Measurements from ENCODE around the gene PER1.

Gene PER1

DNA sequence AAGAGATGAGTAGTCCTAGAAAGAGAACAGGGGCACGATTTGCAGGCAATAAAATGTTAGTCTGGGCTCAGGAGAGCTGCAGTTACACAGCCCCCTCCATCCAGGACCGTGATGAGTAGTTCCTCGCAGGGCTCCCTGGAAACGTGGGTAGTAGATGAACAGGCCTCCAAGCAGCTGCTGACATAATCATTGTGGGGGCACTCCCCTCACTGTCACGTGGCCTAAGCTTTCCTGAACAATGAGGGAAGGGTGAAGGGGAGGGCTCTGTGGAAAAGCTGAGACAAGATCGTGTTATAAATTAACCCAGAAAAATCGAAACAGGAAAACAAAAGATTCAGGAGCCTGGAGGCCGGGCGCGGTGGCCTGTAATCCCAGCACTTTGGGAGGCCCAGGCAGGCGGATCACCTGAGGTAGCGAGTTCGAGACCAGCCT lies 1.3 kb upstream of the PER1 start:
- DNase-seq, result peak; percentile 71 to 74

DNA sequence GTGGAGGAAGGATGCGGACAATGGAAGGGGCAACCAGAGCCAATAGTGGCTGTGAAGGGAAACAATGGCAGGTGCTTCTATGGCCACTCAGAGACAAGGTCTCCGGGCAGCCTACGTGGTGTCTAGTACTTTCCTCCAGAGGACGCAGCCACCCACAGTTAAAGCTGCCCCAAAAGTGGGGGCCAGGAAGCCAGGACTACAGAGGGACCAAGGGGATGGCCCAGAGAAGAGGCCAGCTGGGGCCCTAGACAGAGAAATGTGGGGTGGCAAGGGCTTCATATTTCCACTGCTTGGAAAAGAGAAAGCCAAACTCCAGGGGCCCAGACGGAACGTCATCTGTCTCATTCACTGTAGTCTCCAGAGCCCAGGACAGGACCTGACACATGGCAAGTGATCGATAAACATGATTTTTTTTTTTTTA lies 837 bp upstream of the PER1 start:
- peak in 1 of 2 experiments; percentile 26 for DNase-seq

DNA sequence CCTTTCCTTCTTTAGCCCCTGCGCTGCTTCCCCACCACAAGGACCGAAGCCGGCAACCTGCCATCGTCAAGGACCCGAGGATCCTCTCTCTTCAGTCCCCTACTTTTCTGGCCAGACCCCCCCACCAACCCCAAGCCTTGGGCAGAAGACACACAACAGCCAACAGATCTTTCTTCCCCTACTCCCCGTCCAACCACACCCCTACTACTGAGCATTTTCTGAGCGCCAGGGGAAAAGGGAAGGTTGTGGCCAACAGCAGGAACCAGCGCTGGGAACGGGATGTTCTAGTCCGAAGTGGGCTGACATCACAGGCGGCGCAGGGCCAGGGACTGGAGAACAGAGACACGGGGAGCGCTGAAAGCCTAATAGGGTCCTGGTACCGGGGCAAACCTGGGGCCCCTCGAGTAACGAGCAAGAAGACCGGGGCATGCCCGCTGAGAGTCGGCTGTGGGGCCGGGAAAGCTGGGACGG lies 528 bp downstream of the PER1 start:
- DNase-seq, result peak; percentile 66 to 67

- peak; percentile 85 to 89 for DNase-seq
Observed at GRCh38 chr17:8151120-8151640, 1.0 kb downstream of the PER1 start.

DNA sequence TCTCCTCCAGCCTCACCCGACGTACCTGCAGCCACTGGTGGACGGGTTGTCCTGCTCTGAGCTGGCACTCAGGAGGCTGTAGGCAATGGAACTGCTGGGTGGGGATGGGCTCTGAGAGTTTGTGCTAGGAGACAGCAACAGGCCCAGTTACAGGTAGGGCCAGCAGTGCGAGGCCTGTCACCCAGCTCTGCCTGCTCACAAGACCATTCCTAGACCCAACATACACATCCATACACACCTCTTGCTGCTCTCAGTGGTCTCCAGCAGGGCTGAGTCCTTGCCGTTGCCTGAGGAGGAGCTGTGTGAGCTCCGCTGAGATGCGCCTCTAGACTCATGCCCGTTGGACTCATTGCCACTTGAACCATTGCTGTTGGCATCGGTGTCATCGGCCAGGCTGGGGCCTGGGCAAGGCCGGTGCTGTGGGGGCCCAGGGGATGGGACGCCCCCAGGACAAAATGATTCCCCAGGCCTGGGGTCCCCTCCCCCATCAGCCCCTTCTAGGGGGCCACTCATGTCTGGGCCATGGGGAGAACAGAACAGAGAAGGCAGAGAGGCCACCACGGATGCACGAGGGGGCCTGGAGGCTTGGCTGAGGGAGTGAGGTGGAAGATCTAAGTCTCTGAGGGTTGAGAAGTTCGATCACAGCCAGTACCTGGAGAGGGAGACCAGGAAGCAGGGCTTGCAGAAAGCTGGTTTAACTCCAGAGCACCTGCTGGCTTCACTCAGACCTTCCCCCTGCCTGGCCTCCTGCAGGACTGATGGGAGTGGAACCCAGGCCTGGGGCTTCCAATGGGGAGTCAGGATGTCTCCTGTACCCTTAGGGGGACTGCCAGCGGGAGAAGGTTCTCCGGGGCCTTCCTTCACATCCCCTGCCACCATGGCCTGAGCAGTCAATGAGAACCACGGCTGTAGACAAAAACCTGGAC lies 1.7 kb downstream of the PER1 start:
- DNase-seq, result no peak

GRCh38 chr17:8149419-8150193 lies 2.6 kb downstream of the PER1 start:
- no peak for DNase-seq

DNA sequence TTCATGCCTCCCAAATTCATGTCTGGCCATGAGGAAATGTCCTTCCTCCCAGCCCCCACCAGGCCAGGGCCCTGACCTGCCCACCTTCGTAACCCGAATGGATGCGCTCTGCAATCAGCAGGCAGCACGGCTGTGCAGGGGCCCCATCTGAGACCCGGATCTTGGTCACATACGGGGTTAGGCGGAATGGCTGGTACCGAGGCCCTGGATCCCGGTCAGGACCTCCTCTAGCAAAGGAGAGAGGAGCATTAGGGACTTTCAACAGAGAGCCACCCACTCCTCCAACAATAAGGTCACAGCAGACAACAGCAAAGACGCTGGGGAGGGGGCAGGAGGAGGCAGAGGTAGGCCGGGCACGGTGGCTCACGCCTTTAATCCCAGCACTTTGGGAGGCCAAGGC lies 3.6 kb downstream of the PER1 start:
- no peak for DNase-seq

GRCh38 chr17:8147805-8148404 lies 4.3 kb downstream of the PER1 start:
- no peak for DNase-seq

GRCh38 chr17:8147141-8147804 lies 4.9 kb downstream of the PER1 start:
- no peak for DNase-seq

DNA sequence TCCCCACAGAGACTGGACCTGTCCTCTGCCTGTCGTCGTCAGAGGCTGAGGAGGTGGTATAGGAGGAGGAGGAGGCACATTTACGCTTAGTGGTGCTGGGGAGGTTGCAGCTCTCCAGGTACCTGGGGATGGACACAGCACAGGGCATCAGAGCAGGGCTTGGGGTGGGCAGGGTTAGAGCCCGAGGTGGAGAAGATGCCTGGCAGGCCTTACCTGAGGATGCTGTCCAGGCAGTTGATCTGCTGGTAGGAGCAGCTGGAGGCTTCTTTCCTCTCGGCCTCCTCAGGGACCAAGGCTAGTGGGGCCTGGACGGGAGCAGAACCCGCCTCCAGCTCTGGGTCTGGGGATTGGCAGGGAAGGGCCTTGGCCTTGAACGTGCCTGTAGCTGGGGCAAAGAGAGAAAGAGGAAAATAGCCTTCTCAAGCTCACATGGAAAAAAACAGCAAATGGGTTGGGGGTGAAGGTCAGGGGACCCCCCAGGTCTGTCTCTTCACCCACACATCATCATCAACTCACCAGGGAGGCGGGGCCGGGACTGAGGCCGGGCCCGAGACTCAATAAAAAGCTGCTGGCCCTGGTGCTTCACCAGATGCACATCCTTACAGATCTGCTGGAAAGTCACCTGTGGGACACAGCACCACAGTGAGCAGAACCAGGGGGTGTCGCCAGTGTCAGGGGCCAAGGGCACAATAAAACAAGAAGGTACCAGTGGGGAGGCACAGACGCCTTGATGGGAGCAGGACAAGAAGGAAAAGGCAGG lies 5.6 kb downstream of the PER1 start:
- no peak for DNase-seq

DNA sequence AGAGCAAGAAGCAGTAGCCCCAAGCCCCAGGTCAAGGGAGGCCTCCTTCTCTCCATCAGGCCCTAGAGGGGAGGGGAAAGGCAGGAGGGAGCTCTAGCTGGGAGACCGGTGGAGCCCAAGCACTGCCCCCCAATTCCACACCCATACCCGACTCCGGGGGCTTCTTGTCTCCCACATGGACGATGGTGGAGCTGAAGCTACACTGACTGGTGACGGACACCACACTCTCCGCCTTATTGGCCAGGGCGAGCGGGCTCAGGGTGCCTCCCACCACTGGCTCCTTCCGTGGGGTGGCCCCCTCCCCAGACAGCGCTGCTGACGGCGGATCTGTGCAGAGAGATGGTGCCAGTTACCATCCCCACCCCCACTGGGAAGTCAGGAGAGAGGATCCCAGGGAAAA lies 6.4 kb downstream of the PER1 start:
- DNase-seq, result no peak

- DNase-seq, result no peak
Observed at GRCh38 chr17:8144401-8145231, 7.6 kb downstream of the PER1 start.

- no peak for DNase-seq
Observed at GRCh38 chr17:8143581-8144400, 8.4 kb downstream of the PER1 start.

DNA sequence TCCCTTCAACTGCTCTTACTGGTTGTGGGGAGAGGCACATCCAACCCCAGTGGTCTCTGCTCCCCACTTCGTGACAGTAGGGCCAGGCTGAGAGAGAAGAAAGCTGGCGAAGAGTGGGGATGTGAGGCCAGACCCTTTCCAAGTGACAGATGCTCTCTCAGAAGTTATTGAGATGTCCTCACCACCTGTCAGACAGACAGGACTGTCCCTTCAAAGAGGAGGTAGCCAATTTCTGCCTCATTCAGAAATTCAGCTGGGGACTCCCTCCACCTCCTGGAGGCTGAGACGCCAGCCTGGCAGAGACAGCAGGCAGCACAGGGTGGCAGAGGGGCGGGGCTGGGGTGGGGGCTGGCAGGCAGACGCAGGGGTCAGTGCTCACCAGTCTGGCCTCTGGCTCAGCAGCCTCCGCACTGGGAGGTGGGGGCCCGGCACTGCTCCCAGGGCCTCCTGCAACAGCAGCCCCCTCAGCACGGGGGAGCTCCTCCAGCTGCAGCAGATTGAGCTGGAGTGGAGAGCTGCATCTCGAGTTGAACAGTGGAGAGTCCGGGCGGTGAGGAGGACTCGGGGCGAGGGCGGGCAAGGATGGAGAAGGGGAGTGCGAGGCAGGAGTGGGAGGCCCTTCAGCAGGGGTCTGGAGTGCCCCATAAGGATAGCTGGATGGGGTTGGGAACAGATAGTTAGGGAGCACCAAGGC lies 9.2 kb downstream of the PER1 start:
- DNase-seq, result no peak

DNA sequence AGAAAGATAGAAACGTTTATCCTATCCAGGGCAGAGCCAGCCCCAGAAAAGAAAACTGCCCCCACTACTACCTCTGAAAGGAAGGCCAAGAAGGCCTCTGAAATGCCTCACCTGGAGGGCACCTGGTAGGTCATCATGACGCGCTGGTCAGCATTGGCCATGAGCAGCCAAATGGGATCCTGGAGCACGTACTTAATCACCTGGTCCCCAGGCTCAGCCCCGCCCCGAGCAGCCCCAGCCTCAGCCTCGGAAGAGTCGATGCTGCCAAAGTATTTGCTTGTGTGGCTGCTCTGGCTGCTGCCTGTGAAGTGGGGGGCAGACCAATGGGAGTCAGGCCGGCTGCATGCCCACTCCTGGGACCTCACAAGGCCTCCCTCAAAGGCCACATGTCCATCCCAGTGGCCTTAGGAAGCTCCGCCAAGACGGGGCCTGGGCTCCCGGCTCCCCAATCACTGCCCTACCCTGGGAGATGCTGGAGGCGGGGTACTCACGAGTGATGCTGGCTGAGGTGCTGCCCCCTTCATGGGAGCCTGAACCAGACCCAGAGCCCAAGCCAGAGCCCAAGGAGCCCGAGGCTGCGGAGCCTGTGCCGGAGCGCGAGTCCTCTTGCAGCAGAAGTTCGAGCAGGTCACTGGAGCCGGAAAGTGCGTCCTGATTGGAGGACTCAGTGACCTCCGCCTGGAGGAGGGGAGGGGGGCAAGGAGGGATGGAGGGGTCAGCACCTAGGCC lies 9.9 kb downstream of the PER1 start:
- DNase-seq, result no peak

- DNase-seq, result no peak
Observed at GRCh38 chr17:8141741-8142140, 10.5 kb downstream of the PER1 start.

- no peak for DNase-seq
Observed at GRCh38 chr17:8141045-8141444, 11.2 kb downstream of the PER1 start.
